HG03280 (cell line): ENCODE results near the gene POU2F3.
"Not testable (repeated sequence)": the region's sequence is repeated elsewhere in the genome, so short reads cannot be mapped to it uniquely, and the experiment has no call there.

ENCODE experiments used
- ATAC-seq: cut with Tn5 transposase; IDR thresholded peaks from one replicate; pipeline ENCODE4 v1.9.1; 2021; ENCODE audit warnings: mild to moderate bottlenecking, moderate library complexity; ENCODE audit not compliant: unreplicated experiment

Gene POU2F3

GRCh38 chr11:120249279-120250262 is 9.6 kb downstream of the POU2F3 start:
- no peak for ATAC-seq

- not testable (repeated sequence) for ATAC-seq
Observed at GRCh38 chr11:120253377-120253776, 13.4 kb downstream of the POU2F3 start.

- ATAC-seq = no peak
Observed at GRCh38 chr11:120254788-120255518, 15.0 kb downstream of the POU2F3 start.

- no peak for ATAC-seq
Observed at GRCh38 chr11:120255519-120255866, 15.6 kb downstream of the POU2F3 start.

GRCh38 chr11:120256178-120256577 is 16.2 kb downstream of the POU2F3 start:
- ATAC-seq = no peak

- ATAC-seq = no peak
Observed at GRCh38 chr11:120256779-120257178, 16.8 kb downstream of the POU2F3 start.

DNA sequence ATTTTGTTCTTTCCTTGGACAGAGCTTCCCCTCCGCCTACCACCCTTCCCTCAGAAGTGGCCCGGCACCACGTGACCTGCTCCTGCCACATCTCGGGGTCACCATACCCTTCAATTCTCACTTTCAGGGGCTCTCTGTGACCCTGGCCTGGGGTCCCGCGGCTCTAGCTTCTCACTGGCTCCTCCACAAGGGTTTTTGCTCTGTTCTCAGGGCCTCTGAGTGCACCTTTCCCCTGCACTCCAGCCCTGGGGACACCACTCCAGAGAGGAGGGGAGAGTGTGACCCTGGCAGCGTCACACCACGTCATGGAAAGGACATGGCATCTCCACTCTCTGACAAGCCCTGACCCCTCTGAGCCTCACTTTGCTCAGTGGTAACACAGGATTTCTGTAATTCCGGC is 17.4 kb downstream of the POU2F3 start:
- ATAC-seq = no peak

GRCh38 chr11:120258661-120259060 is 18.7 kb downstream of the POU2F3 start:
- no peak for ATAC-seq

DNA sequence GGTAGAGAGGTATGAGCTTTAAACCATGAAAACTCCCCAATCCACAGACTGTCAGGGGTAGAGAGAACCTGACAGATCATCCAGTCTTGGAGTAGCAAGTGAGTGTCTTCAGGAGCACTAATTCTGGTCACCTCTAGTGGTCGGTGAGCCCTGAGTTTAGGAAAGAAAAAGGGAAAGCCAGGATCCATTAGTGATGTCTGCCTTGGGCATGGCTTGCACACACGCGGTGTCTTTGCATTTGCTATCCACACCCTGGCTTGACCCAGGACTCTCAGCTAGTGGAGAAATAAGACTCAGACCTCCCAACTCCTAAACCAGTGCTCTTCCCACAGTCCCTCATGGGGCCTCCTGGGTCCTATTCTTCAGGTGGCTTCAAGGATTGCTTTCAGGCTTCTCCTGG is 19.3 kb downstream of the POU2F3 start:
- no peak for ATAC-seq

GRCh38 chr11:120259988-120260565 is 20.1 kb downstream of the POU2F3 start:
- ATAC-seq = no peak

- no peak for ATAC-seq
Observed at GRCh38 chr11:120260616-120261015, 20.7 kb downstream of the POU2F3 start.

- ATAC-seq = no peak
Observed at GRCh38 chr11:120261321-120261720, 21.4 kb downstream of the POU2F3 start.

- no peak for ATAC-seq
Observed at GRCh38 chr11:120261931-120262330, 22.0 kb downstream of the POU2F3 start.

GRCh38 chr11:120267319-120267718 is 27.4 kb downstream of the POU2F3 start:
- no peak for ATAC-seq

- ATAC-seq = no peak
Observed at GRCh38 chr11:120268686-120269085, 28.7 kb downstream of the POU2F3 start.

- no peak for ATAC-seq
Observed at GRCh38 chr11:120270386-120270785, 30.4 kb downstream of the POU2F3 start.

GRCh38 chr11:120271672-120272071 is 31.7 kb downstream of the POU2F3 start:
- ATAC-seq = no peak

DNA sequence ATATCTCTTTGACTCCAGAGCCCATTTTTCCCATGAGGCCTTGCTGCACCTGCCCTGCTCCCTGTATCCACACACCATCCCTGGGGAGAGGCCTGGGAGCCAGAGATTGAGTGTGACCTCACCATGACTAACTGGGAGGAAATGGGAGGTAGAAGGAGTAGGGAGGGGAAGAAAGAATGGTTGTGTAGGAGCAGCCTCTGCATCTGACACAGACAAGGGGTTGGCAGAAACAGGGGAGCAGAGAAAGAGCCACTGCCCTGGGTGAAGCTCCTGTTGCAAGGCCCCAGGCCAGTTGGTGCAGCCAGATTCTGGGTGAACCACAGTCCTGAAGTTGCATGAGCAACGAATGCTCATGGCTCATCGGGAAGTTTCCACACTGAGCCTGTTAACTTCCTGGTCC is 32.4 kb downstream of the POU2F3 start:
- no peak for ATAC-seq

DNA sequence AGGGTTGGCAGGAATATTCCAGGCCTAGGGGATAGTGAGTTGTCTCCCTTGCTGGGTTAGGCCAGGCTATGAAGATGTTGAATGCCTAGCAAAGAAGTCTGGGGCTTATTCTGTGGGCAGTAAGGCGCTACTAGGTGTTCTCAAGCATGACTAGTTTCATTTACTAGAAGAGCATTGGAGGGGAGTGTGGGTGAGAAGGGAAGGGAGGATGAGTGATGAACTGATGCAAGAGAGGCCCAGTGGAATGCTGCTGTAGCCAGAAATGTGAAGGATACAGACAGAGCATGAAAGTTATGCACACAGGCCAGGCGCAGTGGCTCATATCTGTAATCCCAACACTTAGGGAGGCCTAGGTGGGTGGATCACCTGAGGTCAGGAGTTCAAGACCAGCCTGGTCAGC is 33.5 kb downstream of the POU2F3 start:
- no peak for ATAC-seq

DNA sequence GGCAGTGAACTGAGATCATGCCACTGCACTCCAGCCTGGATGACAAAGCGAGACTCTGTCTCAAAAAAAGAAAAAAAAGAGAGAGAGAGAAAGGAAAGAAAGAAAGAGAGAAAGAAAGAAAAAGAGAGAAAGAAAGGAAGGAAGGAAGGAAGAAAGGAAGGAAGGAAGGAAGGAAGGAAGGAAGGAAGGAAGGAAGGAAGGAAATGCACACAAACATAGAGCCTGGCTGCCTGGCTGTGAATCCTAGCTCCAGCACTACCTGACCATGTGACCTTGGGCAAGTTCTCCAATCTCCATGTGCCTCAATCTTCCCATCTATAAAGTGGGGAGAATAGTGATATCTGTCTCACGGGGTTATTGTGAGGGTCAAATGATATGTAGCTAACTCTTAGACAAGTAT is 34.0 kb downstream of the POU2F3 start:
- ATAC-seq = not testable (repeated sequence)

DNA sequence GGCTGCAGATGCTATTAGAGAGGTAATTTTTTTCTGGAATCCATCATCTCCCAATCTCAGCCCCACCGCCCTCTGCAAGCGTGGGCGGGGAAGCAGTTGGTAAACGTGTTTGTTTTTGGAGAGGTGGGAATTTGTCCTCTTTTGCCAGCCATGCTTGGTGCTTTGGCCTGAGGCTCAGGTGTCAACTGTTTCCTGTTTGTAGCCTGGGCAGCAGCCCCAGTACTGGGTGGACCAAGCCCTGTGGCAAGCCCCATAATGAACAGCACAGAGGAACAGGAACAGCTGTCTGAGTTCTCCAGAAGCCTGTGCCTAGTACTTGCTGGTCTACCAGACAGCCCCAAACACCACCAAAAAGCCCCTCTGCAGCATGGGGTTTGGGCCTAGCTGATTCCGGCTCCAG is 39.6 kb downstream of the POU2F3 start:
- ATAC-seq = no peak

DNA sequence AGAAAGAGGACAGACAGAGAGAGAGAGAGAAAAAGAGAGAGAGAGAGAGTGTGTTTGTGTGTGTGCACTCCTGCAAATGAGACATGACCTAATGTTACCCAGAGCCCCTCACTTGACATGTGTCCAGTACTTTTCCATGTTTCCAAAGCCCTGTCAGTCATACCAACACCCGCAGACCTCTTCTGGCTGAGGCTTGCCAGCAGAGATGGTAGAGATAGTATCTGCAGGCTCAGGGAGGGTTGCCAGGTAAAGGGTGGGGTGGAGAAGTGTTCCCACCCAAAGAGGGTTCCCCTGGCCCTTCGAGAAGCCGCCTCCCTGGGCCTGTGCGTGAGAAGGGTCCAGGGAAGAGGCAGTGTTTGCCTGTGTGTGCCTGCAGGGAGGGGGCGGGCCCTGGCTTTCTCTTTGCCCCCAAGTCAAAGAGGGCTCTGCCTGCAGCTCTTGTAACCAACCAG is 40.7 kb downstream of the POU2F3 start:
- no peak for ATAC-seq
